ENCODE results near the gene WFS1.

Gene WFS1

DNA sequence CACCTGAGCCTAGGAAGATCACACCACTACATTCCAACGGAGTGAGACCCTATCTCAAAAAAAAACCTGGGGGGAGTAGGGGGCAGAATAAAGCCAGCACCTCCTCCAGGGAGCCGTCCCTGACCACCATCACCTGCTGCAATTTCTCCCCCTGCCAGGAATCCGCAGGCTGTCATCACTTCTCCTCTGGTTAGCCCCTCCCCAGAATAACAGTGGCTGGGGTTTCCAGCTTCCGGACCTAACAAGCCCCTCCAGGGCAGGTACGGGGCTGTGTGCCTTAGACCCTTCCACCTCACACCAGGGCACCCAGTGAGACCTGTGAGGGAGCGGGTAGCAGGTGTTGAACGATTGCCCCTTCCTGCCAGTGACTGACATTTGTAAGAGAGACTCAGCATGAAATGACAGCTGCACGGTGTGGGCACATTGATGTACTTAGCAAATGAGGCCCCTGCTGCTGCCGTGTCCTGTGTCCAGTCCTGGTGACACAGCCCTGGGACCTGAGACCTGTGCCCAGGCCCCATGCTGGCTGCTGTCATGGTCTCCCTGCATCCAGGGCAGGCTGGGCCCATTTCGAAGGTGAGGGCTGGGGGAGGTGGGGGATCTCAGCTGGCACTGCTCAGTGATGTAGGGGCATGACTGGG, 6.7 kb upstream of the WFS1 start:
- FAIRE-seq = no peak

DNA sequence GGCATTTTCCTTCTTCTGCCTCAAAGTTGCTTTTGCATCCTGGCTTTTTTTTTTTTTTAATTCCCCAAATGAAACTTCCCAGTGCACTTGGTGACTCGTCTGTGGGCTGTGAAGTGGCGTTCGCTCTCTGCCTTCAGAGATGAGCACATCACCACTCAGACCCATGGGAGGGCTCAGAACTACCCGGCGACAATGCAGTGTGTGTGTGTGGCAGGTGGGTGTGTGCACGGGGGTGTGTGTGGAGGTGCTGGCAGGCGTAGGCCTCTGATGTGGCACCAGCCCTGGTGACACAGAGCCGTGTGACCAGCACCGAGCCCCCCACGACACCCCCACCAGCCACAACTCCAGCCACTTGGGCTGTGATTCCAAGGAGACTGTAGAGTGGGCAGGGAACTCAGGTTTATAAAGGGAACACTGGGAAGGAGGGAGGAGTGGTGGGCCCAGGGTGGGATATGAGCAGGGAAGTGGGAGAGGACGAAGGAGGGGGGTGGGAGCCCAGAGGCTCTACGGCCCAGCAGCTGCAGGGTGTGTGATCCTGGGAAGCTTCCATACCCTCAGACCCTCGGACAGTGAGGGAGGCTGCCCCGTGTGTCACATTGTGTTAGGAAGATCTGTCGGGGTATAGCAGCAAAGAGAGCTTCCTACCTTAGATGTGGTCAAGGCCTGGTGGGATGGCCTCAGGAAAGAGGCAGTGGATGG, 6.0 kb upstream of the WFS1 start:
- FAIRE-seq = no peak

DNA sequence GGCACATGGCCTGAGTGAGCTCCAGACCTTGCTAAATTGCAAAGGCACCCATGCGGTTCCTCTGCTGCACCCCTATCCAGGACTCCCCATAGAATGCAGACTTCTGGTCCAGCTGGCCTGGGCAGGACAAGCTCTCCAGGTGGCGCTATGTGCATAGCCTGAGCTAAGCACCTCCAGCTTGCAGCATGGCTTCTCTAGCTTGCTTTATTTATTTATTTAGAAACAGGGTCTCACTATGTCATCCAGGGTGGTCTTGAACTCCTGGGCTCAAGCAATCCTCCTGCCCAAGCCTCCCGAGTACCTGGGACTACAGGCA, 5.5 kb upstream of the WFS1 start:
- FAIRE-seq = no peak

DNA sequence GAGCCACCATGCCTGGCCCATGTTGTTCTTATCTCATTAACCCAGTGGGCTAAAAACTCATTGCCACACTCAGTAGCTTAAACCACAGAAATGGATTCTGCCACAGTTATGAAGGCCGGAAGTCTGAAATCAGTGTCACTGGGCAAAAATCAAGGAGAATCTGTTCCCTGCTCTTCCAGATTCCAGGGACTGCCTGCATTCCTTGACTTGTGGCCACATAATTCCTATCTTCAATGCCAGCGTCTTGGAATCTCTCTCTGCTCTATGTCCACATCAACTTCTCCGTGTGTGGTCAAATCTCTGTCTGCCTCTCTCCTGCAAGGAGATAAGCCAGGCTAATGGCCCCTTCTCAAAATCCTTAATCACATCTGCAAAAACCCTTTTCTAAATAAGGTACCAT, 4.1 kb upstream of the WFS1 start:
- FAIRE-seq = no peak

DNA sequence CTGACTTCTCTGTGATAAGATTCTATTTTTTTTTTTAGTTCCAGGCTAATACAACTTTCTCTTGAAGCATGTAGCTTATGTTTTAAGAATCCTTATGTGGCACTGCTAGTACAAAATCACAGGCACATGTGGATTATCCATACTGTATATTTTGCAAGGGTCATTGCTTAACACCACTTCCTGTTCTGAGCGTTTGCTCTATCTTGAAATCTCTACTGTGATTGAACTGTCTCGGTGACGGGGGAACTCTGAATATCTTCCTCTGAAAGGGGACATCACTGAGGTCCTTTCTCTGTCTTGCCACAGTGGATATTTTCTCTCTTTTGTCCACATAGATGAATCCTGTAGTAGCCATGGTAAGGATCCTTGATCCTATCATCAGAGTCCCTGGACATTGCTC, 2.1 kb upstream of the WFS1 start:
- no peak for FAIRE-seq

DNA sequence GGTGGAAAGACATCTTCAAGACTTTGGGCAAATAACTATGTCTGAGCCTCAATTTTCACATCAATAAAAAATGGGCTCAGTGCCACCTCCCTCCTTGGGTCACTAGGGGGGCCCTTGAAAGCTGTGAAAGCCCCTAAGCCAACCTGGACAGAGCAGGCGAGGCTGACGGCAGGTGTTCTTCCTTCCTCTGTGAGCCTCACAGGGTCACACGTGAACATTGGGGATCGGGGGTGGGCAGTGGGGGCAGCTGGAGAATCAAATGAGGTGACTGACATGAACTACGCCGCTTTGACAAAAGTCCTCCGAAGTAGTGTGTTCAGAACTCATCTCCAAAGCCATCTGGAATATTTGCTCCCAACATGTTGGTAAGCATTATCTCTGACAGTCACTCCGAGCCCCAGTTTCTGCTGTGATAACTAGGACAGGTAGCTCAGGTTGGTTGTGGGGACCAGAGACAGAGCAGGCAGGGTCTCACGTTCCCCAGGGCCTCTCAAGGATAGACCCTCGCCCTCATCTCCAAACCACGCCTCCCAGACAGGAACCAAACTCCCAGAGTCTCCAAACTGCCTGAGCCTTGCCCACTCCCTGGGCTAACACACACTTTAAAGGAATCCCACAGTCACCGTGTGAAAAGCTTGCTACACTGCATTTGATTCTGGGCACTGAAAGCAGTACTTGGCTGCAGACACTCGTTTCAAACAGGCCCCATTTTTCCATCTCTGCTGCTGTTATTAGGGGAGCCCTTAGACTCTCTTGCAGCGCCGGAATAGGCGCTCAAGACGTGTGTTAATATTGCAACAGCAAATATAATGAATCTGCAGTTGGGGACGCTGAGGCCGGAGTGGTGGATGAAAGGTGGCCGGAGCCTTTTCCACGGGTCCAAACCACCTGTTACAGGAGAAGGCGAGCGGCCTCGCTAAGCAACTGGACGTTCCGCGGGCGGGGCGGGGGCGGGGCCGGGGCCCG, 717 bp upstream of the WFS1 start:
- FAIRE-seq = no peak

DNA sequence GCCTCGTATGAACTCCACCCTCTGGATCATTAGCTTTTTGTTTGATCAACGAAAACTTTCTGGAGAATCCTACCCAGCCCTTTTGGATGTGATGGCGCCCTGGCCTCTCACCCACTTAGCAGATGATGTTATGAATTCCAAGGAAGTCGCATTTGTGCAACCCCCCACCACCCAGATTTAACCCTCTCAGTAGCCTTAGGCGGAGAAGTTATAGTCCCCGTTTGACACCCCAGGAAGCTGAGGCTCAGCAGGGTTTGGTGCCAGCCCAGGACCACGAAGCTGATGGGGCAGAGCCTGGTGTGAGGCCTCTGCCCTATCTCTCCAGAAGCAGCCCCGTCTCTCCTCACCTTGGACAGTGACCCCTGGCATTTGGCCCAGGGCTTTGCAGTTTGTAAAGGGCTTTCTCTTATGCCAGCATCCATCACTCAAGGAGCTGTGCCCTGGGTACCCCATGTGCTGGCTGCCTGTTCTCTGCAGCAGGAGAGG, 1.0 kb downstream of the WFS1 start:
- no peak for FAIRE-seq

DNA sequence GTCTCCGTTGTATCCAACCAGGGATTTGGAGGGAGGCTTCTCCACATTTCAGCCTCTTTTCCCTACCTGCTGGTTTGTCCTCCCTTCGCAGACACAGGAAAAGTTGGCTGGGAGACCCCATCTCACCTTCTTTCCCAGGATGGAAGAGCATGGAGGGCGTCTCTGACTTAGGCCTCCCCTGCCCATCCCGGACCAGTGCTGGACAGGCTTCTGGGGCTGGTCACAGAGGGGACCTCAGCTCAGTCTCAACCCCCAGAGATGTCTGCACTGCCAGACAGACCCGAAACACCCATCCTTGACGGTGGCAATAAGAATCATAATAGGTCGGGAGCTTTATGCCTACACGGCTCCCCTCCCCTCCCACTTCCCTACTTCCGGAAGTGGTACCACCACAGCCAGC, 1.6 kb downstream of the WFS1 start:
- FAIRE-seq = no peak

DNA sequence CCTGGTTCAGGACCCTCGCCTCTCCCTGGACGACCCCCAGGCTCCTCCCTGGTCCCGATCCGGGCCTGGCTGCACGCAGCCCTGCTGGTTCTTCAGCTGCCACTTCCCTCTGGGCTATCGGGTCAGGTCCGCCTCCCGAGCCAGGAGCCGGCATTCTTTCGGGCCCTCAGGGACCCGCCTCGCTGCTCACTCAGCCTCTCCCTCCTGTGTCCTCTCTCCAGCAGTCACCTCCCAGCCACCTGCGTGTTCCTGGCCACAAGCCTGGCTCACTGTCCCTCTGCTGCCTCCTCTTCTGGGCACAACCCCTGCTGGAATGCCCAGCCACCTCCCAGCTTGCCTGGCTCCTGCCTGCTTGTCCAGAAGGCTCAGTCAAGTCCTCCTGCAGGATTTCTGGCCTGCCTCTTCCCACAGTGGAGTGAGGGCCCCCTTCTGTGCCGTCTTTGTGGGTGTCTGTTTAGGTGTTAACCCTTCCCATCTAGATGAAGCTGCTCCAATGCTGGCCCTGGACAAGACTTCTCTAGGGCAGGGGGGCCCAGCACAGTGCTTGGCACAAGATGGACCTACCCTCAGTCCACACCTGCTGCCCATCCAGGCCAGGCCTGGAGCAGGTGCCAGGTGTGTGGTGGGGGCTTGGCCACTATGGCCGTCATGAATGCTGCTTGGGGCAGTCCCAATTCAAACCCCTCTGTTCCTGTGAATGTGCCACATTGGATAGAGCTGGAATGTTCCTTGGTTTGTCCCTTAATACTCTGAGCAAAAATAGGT, 2.2 kb downstream of the WFS1 start:
- FAIRE-seq = no peak

DNA sequence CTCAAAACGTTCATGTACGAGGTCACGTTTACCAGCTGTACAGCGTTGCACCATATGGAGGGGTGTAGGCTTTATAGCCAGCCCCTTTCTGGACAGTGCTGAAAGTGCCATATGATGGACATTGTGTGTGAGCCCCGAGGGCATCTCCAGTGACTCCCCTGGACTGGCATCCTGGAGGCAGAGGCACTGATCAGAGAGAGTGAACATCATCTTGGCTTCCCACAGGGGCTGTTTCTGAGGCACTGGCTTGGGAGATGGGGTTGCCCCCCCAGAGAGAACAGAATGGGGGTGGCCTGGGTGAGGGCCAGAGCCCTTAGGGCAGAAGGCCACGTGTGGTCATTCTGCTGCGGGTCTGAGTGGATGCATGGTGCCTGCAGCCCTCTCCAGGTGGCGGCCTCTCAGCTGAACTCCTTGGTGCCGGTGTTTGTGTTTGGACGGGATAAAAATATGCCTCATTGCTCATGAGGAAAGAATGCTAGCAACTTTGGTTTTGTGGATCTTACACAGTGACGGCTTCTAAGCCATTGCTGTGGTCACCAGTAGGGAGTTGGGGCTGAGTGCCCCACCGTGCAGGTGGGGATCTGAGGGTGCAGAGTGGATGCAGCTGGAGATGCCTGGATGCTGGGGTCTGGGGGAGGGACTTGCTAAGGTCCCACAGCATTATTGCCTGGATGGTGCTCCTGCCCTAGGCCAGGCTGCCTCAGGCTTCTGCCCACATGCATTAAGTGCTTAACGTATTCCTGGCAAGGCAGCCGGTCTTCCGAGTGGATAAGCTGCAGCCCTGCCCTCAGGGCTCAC, 3.4 kb downstream of the WFS1 start:
- FAIRE-seq = no peak

DNA sequence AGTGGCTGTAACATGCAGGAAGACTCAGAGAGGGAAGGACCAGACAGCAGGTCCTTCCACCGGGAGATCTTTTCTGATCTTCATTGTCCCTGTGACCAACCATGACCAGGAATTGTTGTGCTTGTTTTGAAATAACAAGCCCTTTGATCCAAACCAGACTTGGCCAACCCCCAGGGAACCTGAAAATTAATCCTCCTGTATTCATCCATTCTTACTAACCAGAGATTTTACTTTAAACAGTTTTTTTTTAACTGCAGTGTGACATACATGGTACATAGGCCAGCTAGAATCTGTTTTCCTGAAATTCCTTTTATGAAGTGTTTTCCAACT, 4.0 kb downstream of the WFS1 start:
- FAIRE-seq = no peak

DNA sequence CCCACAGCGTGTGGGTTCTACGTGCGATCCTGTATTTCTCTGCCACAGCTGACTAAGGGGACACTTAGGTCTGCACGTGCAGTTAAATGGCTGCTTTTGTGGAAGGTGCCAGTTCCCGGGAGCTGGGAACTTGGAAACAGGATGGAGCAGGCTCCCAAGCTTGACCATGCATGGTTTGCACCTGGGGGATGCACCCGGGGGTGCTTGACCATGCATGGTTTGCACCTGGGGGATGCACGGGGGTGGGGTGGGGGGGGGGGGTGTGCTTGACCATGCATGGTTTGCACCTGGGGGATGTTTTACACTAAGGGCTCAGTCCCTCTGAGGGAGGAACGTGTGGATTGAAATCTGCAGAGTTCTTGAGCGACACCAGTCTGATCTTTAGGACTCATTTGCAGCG, 5.7 kb downstream of the WFS1 start:
- no peak for FAIRE-seq

DNA sequence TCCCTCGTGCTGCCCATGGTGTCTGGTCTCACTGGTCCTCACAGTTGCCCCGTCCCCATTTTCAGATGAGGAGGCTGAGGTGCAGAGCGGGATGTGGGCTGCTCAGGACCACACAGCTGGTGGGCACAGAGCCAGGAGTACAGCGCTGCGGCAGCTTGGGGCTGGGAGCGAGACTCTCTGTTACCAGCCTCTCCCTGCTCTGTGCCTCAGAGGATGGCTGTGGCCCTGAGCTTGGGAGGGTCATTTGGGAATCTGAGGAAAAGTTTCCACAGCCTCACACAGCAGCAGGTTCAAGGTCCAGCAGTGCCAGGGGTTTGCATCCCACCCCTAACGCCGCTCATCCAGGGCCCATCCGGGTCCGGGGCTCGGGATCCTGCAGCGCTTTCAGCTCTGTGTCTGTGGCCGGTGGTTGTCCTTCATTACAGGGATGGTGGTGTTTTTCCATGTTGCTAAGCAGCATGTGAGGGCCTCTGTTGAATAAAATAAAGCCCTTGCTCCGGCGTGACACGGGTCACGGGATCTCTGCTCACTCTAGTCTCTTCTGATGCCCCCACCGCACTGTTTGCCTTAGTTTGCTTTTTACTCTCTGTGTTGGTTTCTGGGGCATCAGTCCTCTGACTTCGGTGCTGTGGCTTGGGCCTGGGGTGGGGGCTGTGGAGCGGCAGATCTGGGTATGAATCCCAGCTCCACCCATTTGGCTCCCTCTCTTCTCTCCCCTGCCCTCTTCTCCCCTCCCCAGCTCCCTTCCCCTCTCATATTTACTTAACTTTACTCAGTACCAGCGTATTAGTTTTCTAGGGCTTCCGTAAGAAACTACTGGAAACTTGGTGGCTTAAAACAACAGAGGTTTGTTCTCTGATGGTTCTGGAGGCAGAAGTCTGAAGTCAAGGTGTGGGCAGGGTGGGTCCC, 6.5 kb downstream of the WFS1 start:
- no peak for FAIRE-seq

DNA sequence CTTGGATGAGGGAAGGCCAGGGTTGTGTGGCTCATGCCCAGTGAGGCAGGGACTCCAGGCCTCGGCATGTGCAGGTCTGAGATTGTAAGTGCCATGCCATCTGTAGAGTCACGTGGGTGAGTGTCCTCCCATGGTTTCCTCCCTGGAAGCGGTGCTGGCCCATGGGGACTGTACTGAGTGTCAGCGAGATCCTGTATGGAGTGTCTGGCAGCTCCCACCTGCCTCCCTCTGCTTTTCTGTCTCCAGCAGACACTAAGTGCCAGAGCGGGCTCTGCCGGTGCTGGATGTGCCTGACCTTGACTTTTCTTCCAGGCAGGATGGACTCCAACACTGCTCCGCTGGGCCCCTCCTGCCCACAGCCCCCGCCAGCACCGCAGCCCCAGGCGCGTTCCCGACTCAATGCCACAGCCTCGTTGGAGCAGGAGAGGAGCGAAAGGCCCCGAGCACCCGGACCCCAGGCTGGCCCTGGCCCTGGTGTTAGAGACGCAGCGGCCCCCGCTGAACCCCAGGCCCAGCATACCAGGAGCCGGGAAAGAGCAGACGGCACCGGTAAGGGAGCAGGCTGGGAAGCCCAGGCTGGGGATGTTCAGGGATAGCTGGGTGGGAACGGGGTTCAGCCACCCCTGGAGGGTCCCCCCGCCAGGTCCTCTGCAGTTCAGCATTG, 7.6 kb downstream of the WFS1 start:
- no peak for FAIRE-seq

DNA sequence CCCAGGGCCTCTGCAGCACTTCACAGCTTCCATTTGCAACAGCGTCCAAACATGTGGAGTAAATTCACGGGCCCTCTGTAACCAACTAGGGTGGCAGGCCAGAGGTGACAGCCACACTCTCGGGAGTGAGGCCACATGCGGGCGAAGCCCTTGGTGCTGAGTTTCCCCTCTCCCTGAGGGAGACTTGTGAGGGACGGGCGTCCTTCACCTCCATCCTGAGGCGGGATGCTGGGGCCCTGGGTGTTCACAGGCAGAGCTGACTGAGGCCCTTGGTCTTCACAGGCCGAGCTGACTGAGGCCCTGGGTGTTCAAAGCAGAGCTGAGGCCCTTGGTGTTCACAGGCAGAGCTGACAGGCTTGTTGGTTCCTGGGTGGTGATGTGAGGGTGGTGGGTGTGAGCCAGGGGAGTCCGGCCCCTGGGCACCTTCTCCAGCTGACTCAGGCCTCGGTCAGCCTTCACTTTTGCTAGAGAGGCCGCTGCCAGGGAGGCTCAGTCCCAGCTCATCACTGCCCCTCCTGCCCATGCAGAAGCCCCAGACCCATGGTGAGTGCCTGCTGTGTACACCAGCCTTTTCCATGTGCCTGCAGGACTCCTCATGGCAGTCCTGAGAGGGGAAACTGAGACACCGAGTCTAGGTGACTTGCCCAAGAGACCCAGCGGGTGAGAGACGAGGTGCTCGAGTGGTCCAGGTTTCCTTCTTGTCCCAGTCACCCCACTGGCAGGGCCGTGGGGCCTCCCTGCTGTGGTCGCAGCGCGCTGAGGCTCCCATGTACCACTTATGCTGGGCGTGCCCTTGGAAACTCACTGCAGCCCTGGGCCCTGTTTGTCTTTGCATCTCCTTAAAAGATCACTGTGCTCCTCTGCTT, 8.5 kb downstream of the WFS1 start:
- no peak for FAIRE-seq

DNA sequence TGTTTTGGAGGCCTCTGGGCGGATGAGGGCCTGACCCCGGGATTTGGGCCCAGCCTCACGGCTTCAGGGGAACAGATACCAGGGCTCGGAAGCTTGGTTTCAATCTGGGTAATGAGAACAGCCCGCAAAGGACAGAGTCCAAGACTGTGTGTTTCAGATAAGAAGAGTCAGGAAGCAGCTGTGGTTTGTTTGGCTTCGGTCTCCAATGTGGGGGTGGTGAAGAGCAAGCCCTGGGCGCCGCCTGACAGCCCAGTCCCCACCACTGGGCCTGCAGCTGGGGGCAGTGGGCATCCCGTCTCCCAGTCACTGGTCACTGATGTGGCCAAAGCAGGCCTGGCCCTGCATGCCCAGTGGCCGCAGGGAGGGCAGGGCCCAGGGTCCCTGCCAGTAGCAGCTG, 9.1 kb downstream of the WFS1 start:
- no peak for FAIRE-seq

DNA sequence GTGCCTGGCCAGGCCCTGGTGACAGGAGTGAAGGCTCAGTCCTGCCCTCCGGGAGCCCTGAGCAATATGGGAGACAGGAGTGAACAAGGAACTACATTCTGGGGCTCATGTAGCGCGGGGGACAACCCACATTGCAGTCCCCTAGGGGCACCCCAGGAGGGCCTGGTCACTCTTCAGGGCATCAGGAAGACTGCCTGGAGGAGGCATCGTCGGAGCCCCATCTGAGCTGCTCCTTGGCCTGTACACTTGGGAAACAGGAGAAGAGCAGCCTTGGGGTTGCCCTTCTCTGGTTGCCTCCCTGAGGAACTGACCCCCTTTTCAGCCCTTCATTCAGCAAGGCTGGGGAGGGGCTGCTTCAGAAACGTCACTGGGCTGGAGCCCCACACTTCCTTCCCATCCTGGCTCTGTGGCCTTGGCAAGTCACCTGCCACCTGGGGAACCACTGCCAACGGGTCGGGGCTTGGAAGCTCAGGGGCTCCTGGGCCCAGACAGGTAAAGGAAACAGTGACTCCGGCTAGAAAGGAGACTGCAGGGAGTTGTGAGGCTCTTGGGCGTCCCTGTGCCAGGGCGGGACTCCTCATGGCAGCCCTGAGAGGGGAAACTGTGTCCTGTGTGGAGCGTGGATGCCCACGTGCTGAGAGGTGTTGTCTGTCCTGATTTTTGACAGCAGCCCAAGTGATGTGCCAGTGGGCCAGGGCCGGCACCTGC, 10.1 kb downstream of the WFS1 start:
- FAIRE-seq = no peak

DNA sequence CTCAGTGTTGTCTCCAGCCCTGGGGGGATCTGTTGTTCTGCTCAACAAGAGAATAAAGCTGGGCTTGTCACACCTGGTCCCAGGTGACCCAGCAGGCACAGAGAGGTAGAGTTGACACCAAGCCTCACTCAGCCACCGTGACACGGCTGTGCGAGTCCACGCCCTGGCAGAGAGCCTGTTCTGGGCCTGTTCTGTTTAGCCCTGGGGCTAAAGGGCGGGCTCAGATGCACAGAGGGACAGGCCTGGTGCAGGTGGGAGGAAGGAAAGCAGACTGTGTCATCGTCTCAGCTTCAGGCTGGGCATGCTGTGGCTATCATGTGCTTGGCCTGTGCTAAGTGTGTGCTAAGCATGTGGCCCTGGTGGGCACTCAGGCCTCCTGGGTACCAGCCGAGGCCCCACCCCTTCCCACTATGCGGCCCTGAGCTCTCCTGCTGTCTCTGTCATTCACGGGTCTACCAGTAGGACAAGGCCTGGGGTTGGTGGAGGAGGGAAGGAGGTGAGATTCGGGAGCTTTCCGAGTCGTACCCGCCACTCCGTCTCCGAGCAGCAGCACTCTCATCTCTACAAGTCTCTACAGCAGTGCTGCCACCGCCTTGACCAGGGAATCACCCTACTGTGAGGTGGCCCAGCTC, 10.8 kb downstream of the WFS1 start:
- no peak for FAIRE-seq
